Measurements from ENCODE around the gene CHST5. TPM values are rescaled to one million over a fixed set of nuclear protein-coding genes. Genes with fewer than 3 reads are reported as not detected.

Gene CHST5
- total and polyA plus RNA-seq, 2 of the 13 experiments (the other 11 are each of a cell fraction or from before 2014, with no cell fraction given): 0.05 TPM; not detected in 1

DNA sequence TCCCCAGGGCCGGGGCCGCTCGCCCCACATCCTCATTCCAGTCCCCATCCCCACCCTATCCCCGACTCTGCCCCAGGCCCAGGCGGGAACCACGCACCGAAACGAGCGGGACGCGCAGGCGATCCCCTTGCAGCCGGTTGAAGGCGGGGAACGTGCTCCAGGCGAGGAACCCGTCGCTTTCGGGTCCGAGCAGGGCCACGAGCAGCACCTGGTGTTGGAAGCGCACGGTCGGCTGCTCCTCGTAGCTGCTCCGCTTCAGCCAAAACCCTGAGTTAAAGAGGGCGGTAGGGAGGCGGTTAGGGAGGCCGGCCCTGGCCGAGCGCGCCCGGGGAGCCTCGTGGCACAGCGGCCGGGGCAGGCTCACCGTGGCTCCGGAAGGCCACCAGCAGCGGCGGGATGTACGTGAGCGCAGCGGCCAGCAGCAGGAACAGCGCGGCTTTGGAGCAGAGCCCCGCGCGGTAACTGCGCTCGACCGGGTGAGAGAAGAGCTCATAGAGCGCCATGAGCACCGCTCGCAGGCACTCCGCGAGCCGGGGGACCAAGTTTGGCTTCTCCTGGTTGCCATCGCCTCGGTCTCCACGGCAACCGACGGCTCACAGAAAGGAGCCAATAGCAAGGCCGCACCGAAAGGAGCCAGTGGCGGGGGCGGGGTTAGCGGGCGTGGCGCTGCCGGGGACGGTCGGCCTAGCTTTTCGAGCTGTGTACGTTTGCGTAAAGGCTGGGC lies 20.0 kb upstream of the CHST5 start, which contains the start of gene TMEM231 (continued):
- TF ChIP-seq, protein P1, sequence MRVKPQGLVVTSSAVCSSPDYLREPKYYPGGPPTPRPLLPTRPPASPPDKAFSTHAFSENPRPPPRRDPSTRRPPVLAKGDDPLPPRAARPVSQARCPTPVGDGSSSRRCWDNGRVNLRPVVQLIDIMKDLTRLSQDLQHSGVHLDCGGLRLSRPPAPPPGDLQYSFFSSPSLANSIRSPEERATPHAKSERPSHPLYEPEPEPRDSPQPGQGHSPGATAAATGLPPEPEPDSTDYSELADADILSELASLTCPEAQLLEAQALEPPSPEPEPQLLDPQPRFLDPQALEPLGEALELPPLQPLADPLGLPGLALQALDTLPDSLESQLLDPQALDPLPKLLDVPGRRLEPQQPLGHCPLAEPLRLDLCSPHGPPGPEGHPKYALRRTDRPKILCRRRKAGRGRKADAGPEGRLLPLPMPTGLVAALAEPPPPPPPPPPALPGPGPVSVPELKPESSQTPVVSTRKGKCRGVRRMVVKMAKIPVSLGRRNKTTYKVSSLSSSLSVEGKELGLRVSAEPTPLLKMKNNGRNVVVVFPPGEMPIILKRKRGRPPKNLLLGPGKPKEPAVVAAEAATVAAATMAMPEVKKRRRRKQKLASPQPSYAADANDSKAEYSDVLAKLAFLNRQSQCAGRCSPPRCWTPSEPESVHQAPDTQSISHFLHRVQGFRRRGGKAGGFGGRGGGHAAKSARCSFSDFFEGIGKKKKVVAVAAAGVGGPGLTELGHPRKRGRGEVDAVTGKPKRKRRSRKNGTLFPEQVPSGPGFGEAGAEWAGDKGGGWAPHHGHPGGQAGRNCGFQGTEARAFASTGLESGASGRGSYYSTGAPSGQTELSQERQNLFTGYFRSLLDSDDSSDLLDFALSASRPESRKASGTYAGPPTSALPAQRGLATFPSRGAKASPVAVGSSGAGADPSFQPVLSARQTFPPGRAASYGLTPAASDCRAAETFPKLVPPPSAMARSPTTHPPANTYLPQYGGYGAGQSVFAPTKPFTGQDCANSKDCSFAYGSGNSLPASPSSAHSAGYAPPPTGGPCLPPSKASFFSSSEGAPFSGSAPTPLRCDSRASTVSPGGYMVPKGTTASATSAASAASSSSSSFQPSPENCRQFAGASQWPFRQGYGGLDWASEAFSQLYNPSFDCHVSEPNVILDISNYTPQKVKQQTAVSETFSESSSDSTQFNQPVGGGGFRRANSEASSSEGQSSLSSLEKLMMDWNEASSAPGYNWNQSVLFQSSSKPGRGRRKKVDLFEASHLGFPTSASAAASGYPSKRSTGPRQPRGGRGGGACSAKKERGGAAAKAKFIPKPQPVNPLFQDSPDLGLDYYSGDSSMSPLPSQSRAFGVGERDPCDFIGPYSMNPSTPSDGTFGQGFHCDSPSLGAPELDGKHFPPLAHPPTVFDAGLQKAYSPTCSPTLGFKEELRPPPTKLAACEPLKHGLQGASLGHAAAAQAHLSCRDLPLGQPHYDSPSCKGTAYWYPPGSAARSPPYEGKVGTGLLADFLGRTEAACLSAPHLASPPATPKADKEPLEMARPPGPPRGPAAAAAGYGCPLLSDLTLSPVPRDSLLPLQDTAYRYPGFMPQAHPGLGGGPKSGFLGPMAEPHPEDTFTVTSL (CRISPR knock-in tag; IDR thresholded peaks at IDR 0.05; ENCODE audit: borderline replicate concordance): peak; percentile 62; the same call in 1 of the 2 replicates
- TF ChIP-seq, protein P2, sequence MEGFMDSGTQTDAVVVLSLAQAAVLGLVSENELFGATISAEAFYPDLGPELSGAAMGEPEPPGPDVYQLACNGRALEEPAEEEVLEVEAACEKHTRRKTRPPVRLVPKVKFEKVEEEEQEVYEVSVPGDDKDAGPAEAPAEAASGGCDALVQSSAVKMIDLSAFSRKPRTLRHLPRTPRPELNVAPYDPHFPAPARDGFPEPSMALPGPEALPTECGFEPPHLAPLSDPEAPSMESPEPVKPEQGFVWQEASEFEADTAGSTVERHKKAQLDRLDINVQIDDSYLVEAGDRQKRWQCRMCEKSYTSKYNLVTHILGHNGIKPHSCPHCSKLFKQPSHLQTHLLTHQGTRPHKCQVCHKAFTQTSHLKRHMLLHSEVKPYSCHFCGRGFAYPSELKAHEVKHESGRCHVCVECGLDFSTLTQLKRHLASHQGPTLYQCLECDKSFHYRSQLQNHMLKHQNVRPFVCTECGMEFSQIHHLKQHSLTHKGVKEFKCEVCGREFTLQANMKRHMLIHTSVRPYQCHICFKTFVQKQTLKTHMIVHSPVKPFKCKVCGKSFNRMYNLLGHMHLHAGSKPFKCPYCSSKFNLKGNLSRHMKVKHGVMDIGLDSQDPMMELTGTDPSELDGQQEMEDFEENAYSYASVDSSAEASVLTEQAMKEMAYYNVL (CRISPR knock-in tag; IDR thresholded peaks at IDR 0.05; ENCODE audit: borderline replicate concordance): no peak
- no peak; the same call in 1 of the 2 replicates for TF ChIP-seq DMAP1 (CRISPR knock-in tag; IDR thresholded peaks at IDR 0.05)
- peak; percentile 67; the same call in 1 of the 2 replicates for TF ChIP-seq HOXA5 (CRISPR knock-in tag; IDR thresholded peaks at IDR 0.05)
- TF ChIP-seq, protein P3, sequence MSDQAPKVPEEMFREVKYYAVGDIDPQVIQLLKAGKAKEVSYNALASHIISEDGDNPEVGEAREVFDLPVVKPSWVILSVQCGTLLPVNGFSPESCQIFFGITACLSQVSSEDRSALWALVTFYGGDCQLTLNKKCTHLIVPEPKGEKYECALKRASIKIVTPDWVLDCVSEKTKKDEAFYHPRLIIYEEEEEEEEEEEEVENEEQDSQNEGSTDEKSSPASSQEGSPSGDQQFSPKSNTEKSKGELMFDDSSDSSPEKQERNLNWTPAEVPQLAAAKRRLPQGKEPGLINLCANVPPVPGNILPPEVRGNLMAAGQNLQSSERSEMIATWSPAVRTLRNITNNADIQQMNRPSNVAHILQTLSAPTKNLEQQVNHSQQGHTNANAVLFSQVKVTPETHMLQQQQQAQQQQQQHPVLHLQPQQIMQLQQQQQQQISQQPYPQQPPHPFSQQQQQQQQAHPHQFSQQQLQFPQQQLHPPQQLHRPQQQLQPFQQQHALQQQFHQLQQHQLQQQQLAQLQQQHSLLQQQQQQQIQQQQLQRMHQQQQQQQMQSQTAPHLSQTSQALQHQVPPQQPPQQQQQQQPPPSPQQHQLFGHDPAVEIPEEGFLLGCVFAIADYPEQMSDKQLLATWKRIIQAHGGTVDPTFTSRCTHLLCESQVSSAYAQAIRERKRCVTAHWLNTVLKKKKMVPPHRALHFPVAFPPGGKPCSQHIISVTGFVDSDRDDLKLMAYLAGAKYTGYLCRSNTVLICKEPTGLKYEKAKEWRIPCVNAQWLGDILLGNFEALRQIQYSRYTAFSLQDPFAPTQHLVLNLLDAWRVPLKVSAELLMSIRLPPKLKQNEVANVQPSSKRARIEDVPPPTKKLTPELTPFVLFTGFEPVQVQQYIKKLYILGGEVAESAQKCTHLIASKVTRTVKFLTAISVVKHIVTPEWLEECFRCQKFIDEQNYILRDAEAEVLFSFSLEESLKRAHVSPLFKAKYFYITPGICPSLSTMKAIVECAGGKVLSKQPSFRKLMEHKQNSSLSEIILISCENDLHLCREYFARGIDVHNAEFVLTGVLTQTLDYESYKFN (CRISPR knock-in tag; conservative IDR thresholded peaks at IDR 0.05): peak; percentile 35
- TF ChIP-seq, protein P4, sequence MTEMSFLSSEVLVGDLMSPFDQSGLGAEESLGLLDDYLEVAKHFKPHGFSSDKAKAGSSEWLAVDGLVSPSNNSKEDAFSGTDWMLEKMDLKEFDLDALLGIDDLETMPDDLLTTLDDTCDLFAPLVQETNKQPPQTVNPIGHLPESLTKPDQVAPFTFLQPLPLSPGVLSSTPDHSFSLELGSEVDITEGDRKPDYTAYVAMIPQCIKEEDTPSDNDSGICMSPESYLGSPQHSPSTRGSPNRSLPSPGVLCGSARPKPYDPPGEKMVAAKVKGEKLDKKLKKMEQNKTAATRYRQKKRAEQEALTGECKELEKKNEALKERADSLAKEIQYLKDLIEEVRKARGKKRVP (CRISPR knock-in tag; IDR thresholded peaks at IDR 0.05): no peak
- TF ChIP-seq ZNF543 (CRISPR knock-in tag; IDR thresholded peaks at IDR 0.05): 0 out of 2 replicates have a peak, but pooled peaks have one; percentile 71
- TF ChIP-seq, protein P5, sequence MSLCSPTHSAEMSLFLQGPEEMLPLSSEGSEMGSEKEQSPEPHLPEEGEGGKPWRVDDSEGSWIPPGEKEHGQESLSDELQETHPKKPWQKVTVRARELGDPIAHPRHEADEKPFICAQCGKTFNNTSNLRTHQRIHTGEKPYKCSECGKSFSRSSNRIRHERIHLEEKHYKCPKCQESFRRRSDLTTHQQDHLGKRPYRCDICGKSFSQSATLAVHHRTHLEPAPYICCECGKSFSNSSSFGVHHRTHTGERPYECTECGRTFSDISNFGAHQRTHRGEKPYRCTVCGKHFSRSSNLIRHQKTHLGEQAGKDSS (CRISPR knock-in tag; IDR thresholded peaks at IDR 0.05; ENCODE audit: borderline replicate concordance, low read depth): no peak
- no peak for TF ChIP-seq ZNF720 (CRISPR knock-in tag; IDR thresholded peaks at IDR 0.05)
- peak; percentile 95; the same call in 1 of the 2 replicates for TF ChIP-seq ZNF563 (CRISPR knock-in tag; IDR thresholded peaks at IDR 0.05)
- TF ChIP-seq ZMAT3 (CRISPR knock-in tag; conservative IDR thresholded peaks at IDR 0.05): peak; percentile 74; the same call in 1 of the 2 replicates
- TF ChIP-seq KDM5B (CRISPR knock-in tag; IDR thresholded peaks at IDR 0.05; ENCODE audit: borderline replicate concordance): peak; percentile 96
- TF ChIP-seq ZNF768 (CRISPR knock-in tag; IDR thresholded peaks at IDR 0.05): peak; percentile 76; the same call in 1 of the 2 replicates

Data from HepG2 (cell line).